ENCODE data around the gene L1TD1.

GRCh38 chr1:62212411-62212810 is 17.8 kb downstream of the L1TD1 start:
- TF ChIP-seq POLR2A (IDR thresholded peaks at IDR 0.05) (no peak), EP300 (IDR thresholded peaks at IDR 0.05) (no peak)
- TF ChIP-seq, protein P1, sequence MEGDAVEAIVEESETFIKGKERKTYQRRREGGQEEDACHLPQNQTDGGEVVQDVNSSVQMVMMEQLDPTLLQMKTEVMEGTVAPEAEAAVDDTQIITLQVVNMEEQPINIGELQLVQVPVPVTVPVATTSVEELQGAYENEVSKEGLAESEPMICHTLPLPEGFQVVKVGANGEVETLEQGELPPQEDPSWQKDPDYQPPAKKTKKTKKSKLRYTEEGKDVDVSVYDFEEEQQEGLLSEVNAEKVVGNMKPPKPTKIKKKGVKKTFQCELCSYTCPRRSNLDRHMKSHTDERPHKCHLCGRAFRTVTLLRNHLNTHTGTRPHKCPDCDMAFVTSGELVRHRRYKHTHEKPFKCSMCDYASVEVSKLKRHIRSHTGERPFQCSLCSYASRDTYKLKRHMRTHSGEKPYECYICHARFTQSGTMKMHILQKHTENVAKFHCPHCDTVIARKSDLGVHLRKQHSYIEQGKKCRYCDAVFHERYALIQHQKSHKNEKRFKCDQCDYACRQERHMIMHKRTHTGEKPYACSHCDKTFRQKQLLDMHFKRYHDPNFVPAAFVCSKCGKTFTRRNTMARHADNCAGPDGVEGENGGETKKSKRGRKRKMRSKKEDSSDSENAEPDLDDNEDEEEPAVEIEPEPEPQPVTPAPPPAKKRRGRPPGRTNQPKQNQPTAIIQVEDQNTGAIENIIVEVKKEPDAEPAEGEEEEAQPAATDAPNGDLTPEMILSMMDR (IDR thresholded peaks at IDR 0.05): no peak
